Stimulated activated CD4-positive, alpha-beta T cell treated with anti-CD3 and anti-CD28 coated beads, Interleukin-12 subunit alpha, Interleukin-12 subunit beta, amount 100 ng/mL, for 48 hours (primary cell): ENCODE measurements around the gene YIF1B.

Source experiments
- DNase-seq, 3 donors: peaks; one replicate each; pipeline ENCODE4 v3.0.0-alpha.2; 2020; ENCODE audit warnings: low read depth in 2 of 3, low spot score in 1 of 3

YIF1B gene

GRCh38 chr19:38306236-38306635, 9.5 kb downstream of the YIF1B start:
- DNase-seq, result no peak

GRCh38 chr19:38304866-38305429, 10.8 kb downstream of the YIF1B start:
- DNase-seq, result no peak

- no peak for DNase-seq
Measured at GRCh38 chr19:38304352-38304865, 11.3 kb downstream of the YIF1B start.

GRCh38 chr19:38303517-38304351, 12.0 kb downstream of the YIF1B start, which contains the start of gene C19orf33:
C19orf33 (plus strand) TSS chr19:38304251; CDS start chr19:38304262, 11 bp downstream.
- no peak for DNase-seq

GRCh38 chr19:38298821-38299680, 16.7 kb downstream of the YIF1B start:
- DNase-seq, result no peak

- no peak for DNase-seq
Measured at GRCh38 chr19:38294090-38294489, 21.7 kb downstream of the YIF1B start.

- DNase-seq, result no peak
Measured at GRCh38 chr19:38293281-38293680, 22.5 kb downstream of the YIF1B start.

- no peak for DNase-seq
Measured at GRCh38 chr19:38291855-38292254, 23.9 kb downstream of the YIF1B start.

GRCh38 chr19:38290631-38291147, 25.1 kb downstream of the YIF1B start:
- no peak for DNase-seq

- no peak for DNase-seq
Measured at GRCh38 chr19:38289955-38290354, 25.8 kb downstream of the YIF1B start.

- DNase-seq, result no peak
Measured at GRCh38 chr19:38288123-38288855, 27.5 kb downstream of the YIF1B start.

- DNase-seq, result no peak
Measured at GRCh38 chr19:38287604-38288003, 28.1 kb downstream of the YIF1B start.

- no peak for DNase-seq
Measured at GRCh38 chr19:38285567-38285966, 30.2 kb downstream of the YIF1B start.

GRCh38 chr19:38284422-38284821, 31.3 kb downstream of the YIF1B start:
- DNase-seq, result no peak

- no peak for DNase-seq
Measured at GRCh38 chr19:38283271-38283670, 32.5 kb downstream of the YIF1B start.

- no peak for DNase-seq
Measured at GRCh38 chr19:38281811-38282566, 33.8 kb downstream of the YIF1B start.

GRCh38 chr19:38280030-38280921, 35.5 kb downstream of the YIF1B start:
- DNase-seq, result no peak

GRCh38 chr19:38278751-38279150, 37.0 kb downstream of the YIF1B start:
- no peak for DNase-seq
